GM23338 (cell line): ENCODE measurements around the gene ERBB4. TPM values are rescaled to one million over a fixed set of nuclear protein-coding genes. Genes with fewer than 3 reads are reported as not detected.

Experiments used
- ATAC-seq: fragments of 200-7000 bp; cut with Tn5 transposase; 3 replicates; pipeline ENCODE4 v1.9.1; 2020
- DNase-seq: peaks from one replicate; pipeline ENCODE4 v3.0.0-alpha.2; 2015; ENCODE audit warnings: low spot score
- H2AFZ ChIP-seq: fragments of 200-600 bp; sonication (generic); 2 replicates; pipeline ENCODE4 v1.8.0; 2016; ENCODE audit warnings: antibody characterized with exemption, mild to moderate bottlenecking, moderate library complexity
- H3F3A ChIP-seq: fragments of 200-600 bp; sonication (generic); replicated peaks from 2 replicates; pipeline ENCODE4 v1.8.0; 2017; ENCODE audit warnings: antibody characterized with exemption, mixed run types, low read depth
- H3K27ac ChIP-seq: fragments of 200-600 bp; sonication (generic); 2 replicates; pipeline ENCODE4 v1.6.1; 2016; ENCODE audit warnings: low read depth
- H3K27me3 ChIP-seq: fragments of 200-600 bp; sonication (generic); 2 replicates; pipeline ENCODE4 v1.8.0; 2016; ENCODE audit warnings: mild to moderate bottlenecking, mixed run types, moderate library complexity; ENCODE audit not compliant: insufficient read depth
- H3K36me3 ChIP-seq: fragments of 200-600 bp; sonication (generic); 2 replicates; pipeline ENCODE4 v1.8.0; 2016; ENCODE audit warnings: mild to moderate bottlenecking; ENCODE audit not compliant: insufficient read depth
- H3K4me1 ChIP-seq: fragments of 200-600 bp; sonication (generic); 2 replicates; pipeline ENCODE4 v1.8.0; 2016; ENCODE audit warnings: mild to moderate bottlenecking, moderate library complexity; ENCODE audit not compliant: insufficient read depth
- H3K4me2 ChIP-seq: fragments of 200-600 bp; sonication (generic); 2 replicates; pipeline ENCODE4 v1.7.1; 2017; ENCODE audit warnings: mixed run types
- H3K4me3 ChIP-seq: fragments of 200-600 bp; sonication (generic); 2 replicates; pipeline ENCODE4 v1.6.1; 2016; ENCODE audit warnings: mixed run types
- H3K79me2 ChIP-seq: fragments of 200-600 bp; sonication (generic); replicated peaks from 2 replicates; pipeline ENCODE4 v1.8.0; 2017; ENCODE audit warnings: mild to moderate bottlenecking; ENCODE audit not compliant: insufficient read depth
- H3K9me2 ChIP-seq: fragments of 200-600 bp; sonication (generic); 2 replicates; pipeline ENCODE4 v1.8.0; 2017; ENCODE audit not compliant: insufficient read depth
- H4K20me1 ChIP-seq: fragments of 200-600 bp; sonication (generic); replicated peaks from 2 replicates; pipeline ENCODE4 v1.8.0; 2017; ENCODE audit warnings: mild to moderate bottlenecking; ENCODE audit not compliant: insufficient read depth
- H3K27ac Mint-ChIP-seq: 2 replicates; pipeline ENCODE4 v1.8.0; 2020; ENCODE audit warnings: inconsistent platforms, mild to moderate bottlenecking, moderate library complexity, mixed read lengths
- H3K27me3 Mint-ChIP-seq: 3 replicates; pipeline ENCODE4 v1.8.0; 2022; ENCODE audit warnings: low read depth, mild to moderate bottlenecking, moderate library complexity, mixed read lengths, inconsistent platforms; ENCODE audit not compliant: insufficient read depth, poor library complexity
- H3K36me3 Mint-ChIP-seq: 3 replicates; pipeline ENCODE4 v1.8.0; 2021; ENCODE audit warnings: low read depth, mild to moderate bottlenecking, inconsistent platforms, moderate library complexity, mixed read lengths
- H3K4me1 Mint-ChIP-seq: 3 replicates; pipeline ENCODE4 v1.8.0; 2020; ENCODE audit warnings: mild to moderate bottlenecking, inconsistent platforms, mixed read lengths
- H3K4me3 Mint-ChIP-seq: 3 replicates; pipeline ENCODE4 v1.8.0; 2021; ENCODE audit warnings: moderate library complexity, mild to moderate bottlenecking, inconsistent platforms, mixed read lengths
- H3K9me3 Mint-ChIP-seq: 3 replicates; pipeline ENCODE4 v1.8.0; 2020; ENCODE audit warnings: moderate library complexity, mild to moderate bottlenecking, inconsistent platforms, mixed read lengths
- CREB1 ChIP-seq: fragments of 250-450 bp; sonication (Bioruptor Pico); IDR thresholded peaks from 2 replicates; pipeline ENCODE4 v1.5.0; 2020; ENCODE audit warnings: low read depth, mild to moderate bottlenecking, moderate library complexity
- CTCF ChIP-seq, 2 experiments: fragments of 200-600 bp in 1 of 2; sonication (generic) in 1 of 2; conservative IDR thresholded peaks; 2 replicates each; pipeline versions ENCODE4 v1.5.1 to v1.6.1; 2016 to 2017; ENCODE audit warnings: antibody characterized with exemption in 2 of 2, low read depth in 2 of 2, mild to moderate bottlenecking in 2 of 2, moderate library complexity in 1 of 2
- ETS1 ChIP-seq: IDR thresholded peaks from 2 replicates; pipeline ENCODE4 v1.6.1; 2016; ENCODE audit warnings: antibody characterized with exemption
- EZH2 ChIP-seq: fragments of 200-600 bp; sonication (generic); IDR thresholded peaks from one replicate; pipeline ENCODE4 v1.8.0; 2017; ENCODE audit warnings: antibody characterized with exemption, mild to moderate bottlenecking, low read depth; ENCODE audit not compliant: unreplicated experiment
- EZH2phosphoT487 ChIP-seq: fragments of 200-600 bp; sonication (generic); IDR thresholded peaks from one replicate; pipeline ENCODE4 v1.8.1; 2018; ENCODE audit warnings: antibody characterized with exemption; ENCODE audit not compliant: unreplicated experiment
- JUNB ChIP-seq: IDR thresholded peaks from one replicate; pipeline ENCODE4 v1.6.1; 2016; ENCODE audit warnings: antibody characterized with exemption; ENCODE audit not compliant: unreplicated experiment
- NANOG ChIP-seq: IDR thresholded peaks from 2 replicates; pipeline ENCODE4 v1.6.1; 2016; ENCODE audit warnings: antibody characterized with exemption, borderline replicate concordance
- POLR2AphosphoS5 ChIP-seq: IDR thresholded peaks from 2 replicates; pipeline ENCODE4 v1.6.1; 2016; ENCODE audit warnings: antibody characterized with exemption, low read depth
- STAT1 ChIP-seq: IDR thresholded peaks from one replicate; pipeline ENCODE4 v1.6.1; 2016; ENCODE audit warnings: antibody characterized with exemption; ENCODE audit not compliant: unreplicated experiment
- ZNF114 ChIP-seq: fragments of 250-450 bp; sonication (Bioruptor Pico); IDR thresholded peaks from 2 replicates; pipeline ENCODE4 v1.5.0; 2020; ENCODE audit warnings: mild to moderate bottlenecking, moderate library complexity
- ZNF331 ChIP-seq: fragments of 250-450 bp; sonication (Bioruptor Pico); IDR thresholded peaks from 2 replicates; pipeline ENCODE4 v1.5.0; 2020; ENCODE audit warnings: low read depth, mild to moderate bottlenecking, moderate library complexity
- polyA plus RNA-seq: library from polyadenylated mRNA; unstranded; fragments of >200 nt; fragmentation: Nextera tagmentation; extraction: Ambion mirVana; gene quantifications from 2 replicates; pipeline ENCODE4 v1.2.1, GENCODE V29; 2016
- total RNA-seq: library from RNA; depleted of rRNA; stranded (reverse); fragments of >200 nt; shearing (Covaris generic); gene quantifications from 2 replicates; pipeline ENCODE4 v1.2.3, GENCODE V29; 2014
- TF ChIP-seq, protein P1 (sequence below): fragments of 250-450 bp; sonication (Bioruptor Pico); IDR thresholded peaks from 2 replicates; pipeline ENCODE4 v1.5.0; 2020; ENCODE audit warnings: mild to moderate bottlenecking, moderate library complexity
- TF ChIP-seq, protein P2 (sequence below): IDR thresholded peaks from one replicate; pipeline ENCODE4 v1.6.1; 2018; ENCODE audit warnings: antibody characterized with exemption; ENCODE audit not compliant: unreplicated experiment

The ERBB4 gene
- total and polyA plus RNA-seq, 2 experiments from 2014 or later = 0.73 to 1.1 TPM

- Histone ChIP-seq H3K9me2 (no peaks in the 10 kb centered on the region), H3K4me3 (no peak overlapping the region), H3K27me3 (no peaks in the 10 kb centered on the region), H3K36me3 (no peaks in the 10 kb centered on the region), H3K4me2 (peak overlapping the region; percentile 23; the same call in 1 of the 2 replicates), H3K4me1 (peaks cover 34% of the 10 kb centered on the region), H2AFZ (no peak overlapping the region), H4K20me1 (no peaks in the 10 kb centered on the region), H3K79me2 (no peaks in the 10 kb centered on the region), H3K27ac (no peak overlapping the region), H3F3A (no peaks in the 10 kb centered on the region)
- no peak for ATAC-seq
- H3K4me1 Mint-ChIP-seq = peaks cover 47% of the 10 kb centered on the region
- no peak for DNase-seq
- H3K9me3 Mint-ChIP-seq = peaks cover 8% of the 10 kb centered on the region
- H3K27ac Mint-ChIP-seq = no peak overlapping the region
- H3K36me3 Mint-ChIP-seq = peaks cover 11% of the 10 kb centered on the region; the same call in 2 of the 3 replicates
- H3K27me3 Mint-ChIP-seq = peaks cover 6% of the 10 kb centered on the region
- H3K4me3 Mint-ChIP-seq = no peak overlapping the region
- TF ChIP-seq CTCF (conservative IDR thresholded peaks at IDR 0.05; ENCODE audit: low read depth in 2 of 2) = no peak
- TF ChIP-seq EZH2phosphoT487 = no peak
- no peak for TF ChIP-seq STAT1
- TF ChIP-seq ETS1 = no peak
- no peak for TF ChIP-seq CREB1 (CRISPR knock-in tag)
- TF ChIP-seq NANOG = no peak
- TF ChIP-seq, protein P1, sequence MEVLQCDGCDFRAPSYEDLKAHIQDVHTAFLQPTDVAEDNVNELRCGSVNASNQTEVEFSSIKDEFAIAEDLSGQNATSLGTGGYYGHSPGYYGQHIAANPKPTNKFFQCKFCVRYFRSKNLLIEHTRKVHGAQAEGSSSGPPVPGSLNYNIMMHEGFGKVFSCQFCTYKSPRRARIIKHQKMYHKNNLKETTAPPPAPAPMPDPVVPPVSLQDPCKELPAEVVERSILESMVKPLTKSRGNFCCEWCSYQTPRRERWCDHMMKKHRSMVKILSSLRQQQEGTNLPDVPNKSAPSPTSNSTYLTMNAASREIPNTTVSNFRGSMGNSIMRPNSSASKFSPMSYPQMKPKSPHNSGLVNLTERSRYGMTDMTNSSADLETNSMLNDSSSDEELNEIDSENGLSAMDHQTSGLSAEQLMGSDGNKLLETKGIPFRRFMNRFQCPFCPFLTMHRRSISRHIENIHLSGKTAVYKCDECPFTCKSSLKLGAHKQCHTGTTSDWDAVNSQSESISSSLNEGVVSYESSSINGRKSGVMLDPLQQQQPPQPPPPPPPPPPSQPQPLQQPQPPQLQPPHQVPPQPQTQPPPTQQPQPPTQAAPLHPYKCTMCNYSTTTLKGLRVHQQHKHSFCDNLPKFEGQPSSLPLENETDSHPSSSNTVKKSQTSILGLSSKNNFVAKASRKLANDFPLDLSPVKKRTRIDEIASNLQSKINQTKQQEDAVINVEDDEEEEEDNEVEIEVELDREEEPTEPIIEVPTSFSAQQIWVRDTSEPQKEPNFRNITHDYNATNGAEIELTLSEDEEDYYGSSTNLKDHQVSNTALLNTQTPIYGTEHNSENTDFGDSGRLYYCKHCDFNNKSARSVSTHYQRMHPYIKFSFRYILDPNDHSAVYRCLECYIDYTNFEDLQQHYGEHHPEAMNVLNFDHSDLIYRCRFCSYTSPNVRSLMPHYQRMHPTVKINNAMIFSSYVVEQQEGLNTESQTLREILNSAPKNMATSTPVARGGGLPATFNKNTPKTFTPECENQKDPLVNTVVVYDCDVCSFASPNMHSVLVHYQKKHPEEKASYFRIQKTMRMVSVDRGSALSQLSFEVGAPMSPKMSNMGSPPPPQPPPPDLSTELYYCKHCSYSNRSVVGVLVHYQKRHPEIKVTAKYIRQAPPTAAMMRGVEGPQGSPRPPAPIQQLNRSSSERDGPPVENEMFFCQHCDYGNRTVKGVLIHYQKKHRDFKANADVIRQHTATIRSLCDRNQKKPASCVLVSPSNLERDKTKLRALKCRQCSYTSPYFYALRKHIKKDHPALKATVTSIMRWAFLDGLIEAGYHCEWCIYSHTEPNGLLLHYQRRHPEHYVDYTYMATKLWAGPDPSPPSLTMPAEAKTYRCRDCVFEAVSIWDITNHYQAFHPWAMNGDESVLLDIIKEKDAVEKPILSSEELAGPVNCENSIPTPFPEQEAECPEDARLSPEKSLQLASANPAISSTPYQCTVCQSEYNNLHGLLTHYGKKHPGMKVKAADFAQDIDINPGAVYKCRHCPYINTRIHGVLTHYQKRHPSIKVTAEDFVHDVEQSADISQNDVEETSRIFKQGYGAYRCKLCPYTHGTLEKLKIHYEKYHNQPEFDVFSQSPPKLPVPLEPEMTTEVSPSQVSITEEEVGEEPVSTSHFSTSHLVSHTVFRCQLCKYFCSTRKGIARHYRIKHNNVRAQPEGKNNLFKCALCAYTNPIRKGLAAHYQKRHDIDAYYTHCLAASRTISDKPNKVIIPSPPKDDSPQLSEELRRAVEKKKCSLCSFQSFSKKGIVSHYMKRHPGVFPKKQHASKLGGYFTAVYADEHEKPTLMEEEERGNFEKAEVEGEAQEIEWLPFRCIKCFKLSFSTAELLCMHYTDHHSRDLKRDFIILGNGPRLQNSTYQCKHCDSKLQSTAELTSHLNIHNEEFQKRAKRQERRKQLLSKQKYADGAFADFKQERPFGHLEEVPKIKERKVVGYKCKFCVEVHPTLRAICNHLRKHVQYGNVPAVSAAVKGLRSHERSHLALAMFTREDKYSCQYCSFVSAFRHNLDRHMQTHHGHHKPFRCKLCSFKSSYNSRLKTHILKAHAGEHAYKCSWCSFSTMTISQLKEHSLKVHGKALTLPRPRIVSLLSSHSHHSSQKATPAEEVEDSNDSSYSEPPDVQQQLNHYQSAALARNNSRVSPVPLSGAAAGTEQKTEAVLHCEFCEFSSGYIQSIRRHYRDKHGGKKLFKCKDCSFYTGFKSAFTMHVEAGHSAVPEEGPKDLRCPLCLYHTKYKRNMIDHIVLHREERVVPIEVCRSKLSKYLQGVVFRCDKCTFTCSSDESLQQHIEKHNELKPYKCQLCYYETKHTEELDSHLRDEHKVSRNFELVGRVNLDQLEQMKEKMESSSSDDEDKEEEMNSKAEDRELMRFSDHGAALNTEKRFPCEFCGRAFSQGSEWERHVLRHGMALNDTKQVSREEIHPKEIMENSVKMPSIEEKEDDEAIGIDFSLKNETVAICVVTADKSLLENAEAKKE = no peak
- no peak for TF ChIP-seq POLR2AphosphoS5
- TF ChIP-seq ZNF331 (CRISPR knock-in tag) = no peak
- TF ChIP-seq, protein P2, sequence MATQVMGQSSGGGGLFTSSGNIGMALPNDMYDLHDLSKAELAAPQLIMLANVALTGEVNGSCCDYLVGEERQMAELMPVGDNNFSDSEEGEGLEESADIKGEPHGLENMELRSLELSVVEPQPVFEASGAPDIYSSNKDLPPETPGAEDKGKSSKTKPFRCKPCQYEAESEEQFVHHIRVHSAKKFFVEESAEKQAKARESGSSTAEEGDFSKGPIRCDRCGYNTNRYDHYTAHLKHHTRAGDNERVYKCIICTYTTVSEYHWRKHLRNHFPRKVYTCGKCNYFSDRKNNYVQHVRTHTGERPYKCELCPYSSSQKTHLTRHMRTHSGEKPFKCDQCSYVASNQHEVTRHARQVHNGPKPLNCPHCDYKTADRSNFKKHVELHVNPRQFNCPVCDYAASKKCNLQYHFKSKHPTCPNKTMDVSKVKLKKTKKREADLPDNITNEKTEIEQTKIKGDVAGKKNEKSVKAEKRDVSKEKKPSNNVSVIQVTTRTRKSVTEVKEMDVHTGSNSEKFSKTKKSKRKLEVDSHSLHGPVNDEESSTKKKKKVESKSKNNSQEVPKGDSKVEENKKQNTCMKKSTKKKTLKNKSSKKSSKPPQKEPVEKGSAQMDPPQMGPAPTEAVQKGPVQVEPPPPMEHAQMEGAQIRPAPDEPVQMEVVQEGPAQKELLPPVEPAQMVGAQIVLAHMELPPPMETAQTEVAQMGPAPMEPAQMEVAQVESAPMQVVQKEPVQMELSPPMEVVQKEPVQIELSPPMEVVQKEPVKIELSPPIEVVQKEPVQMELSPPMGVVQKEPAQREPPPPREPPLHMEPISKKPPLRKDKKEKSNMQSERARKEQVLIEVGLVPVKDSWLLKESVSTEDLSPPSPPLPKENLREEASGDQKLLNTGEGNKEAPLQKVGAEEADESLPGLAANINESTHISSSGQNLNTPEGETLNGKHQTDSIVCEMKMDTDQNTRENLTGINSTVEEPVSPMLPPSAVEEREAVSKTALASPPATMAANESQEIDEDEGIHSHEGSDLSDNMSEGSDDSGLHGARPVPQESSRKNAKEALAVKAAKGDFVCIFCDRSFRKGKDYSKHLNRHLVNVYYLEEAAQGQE = no peak
- TF ChIP-seq EZH2 = no peak
- no peak for TF ChIP-seq JUNB
- TF ChIP-seq ZNF114 (CRISPR knock-in tag) = no peak
Observed at GRCh38 chr2:211358504-211358903, 1180.1 kb downstream of the ERBB4 start.
